Epithelial cell of proximal tubule (primary cell): ENCODE measurements around the gene RARRES2. TPM values are rescaled to one million over a fixed set of nuclear protein-coding genes. Genes with fewer than 3 reads are reported as not detected.

Experiments
- DNase-seq: peaks from one replicate; pipeline ENCODE4 v3.0.0-alpha.2; 2011; ENCODE audit warnings: low read depth
- H3K4me3 ChIP-seq: 2 replicates; pipeline ENCODE4 v1.5.1; 2011; ENCODE audit warnings: low read depth, mild to moderate bottlenecking, low read length
- CTCF ChIP-seq: conservative IDR thresholded peaks from 2 replicates; pipeline ENCODE4 v1.5.1; 2012; ENCODE audit warnings: low read depth, mild to moderate bottlenecking, low read length
- total RNA-seq: library from RNA; depleted of rRNA; stranded (reverse); fragments of >200 nt; gene quantifications from 2 replicates; pipeline ENCODE4 v1.2.3, GENCODE V29; 2015

Gene RARRES2
- total RNA-seq, 1 donor from 2014 or later = 9.1 TPM

GRCh38 chr7:150357270-150357669 lies 15.8 kb upstream of the RARRES2 start:
- no peak for DNase-seq
- H3K4me3 ChIP-seq = no peak overlapping the region
- TF ChIP-seq CTCF = no peak

GRCh38 chr7:150356265-150356897 lies 15.0 kb upstream of the RARRES2 start:
- no peak for DNase-seq

GRCh38 chr7:150355666-150356059 lies 14.2 kb upstream of the RARRES2 start:
- no peak for TF ChIP-seq CTCF
- H3K4me3 ChIP-seq = no peak overlapping the region

More at GRCh38 chr7:150356265-150356897, 15.0 kb upstream of the RARRES2 start:
- no peak overlapping the region for H3K4me3 ChIP-seq
- peak; percentile 79 for TF ChIP-seq CTCF

GRCh38 chr7:150351587-150352194 lies 10.3 kb upstream of the RARRES2 start:
- TF ChIP-seq CTCF = no peak
- H3K4me3 ChIP-seq = no peak overlapping the region
- no peak for DNase-seq

More at GRCh38 chr7:150355666-150356059, 14.2 kb upstream of the RARRES2 start:
- no peak for DNase-seq

- no peak for DNase-seq
- no peak overlapping the region for H3K4me3 ChIP-seq
- TF ChIP-seq CTCF = no peak
Observed at GRCh38 chr7:150346922-150347321, 5.5 kb upstream of the RARRES2 start.

GRCh38 chr7:150345012-150345411 lies 3.6 kb upstream of the RARRES2 start:
- no peak for DNase-seq
- no peak for TF ChIP-seq CTCF

GRCh38 chr7:150344299-150344698 lies 2.9 kb upstream of the RARRES2 start:
- no peak for TF ChIP-seq CTCF
- DNase-seq = no peak
- H3K4me3 ChIP-seq = no peak overlapping the region

More at GRCh38 chr7:150345012-150345411, 3.6 kb upstream of the RARRES2 start:
- no peak overlapping the region for H3K4me3 ChIP-seq
